ENCODE results near the gene SMC6.

GRCh38 chr2:17644997-17645720 is 108.5 kb downstream of the SMC6 start:
- TF ChIP-seq CTCF (optimal IDR thresholded peaks at IDR 0.05 in 1 of 3, IDR thresholded peaks at IDR 0.05 in 1 of 3, conservative IDR thresholded peaks at IDR 0.05 in 1 of 3; ENCODE audit: extremely low read depth in 1 of 3, insufficient read depth in 2 of 3, low read length in 3 of 3) (no peak), EZH2 (IDR thresholded peaks at IDR 0.05; ENCODE audit: low read length) (no peak)
